ENCODE results near the gene TCTN1.

DNA sequence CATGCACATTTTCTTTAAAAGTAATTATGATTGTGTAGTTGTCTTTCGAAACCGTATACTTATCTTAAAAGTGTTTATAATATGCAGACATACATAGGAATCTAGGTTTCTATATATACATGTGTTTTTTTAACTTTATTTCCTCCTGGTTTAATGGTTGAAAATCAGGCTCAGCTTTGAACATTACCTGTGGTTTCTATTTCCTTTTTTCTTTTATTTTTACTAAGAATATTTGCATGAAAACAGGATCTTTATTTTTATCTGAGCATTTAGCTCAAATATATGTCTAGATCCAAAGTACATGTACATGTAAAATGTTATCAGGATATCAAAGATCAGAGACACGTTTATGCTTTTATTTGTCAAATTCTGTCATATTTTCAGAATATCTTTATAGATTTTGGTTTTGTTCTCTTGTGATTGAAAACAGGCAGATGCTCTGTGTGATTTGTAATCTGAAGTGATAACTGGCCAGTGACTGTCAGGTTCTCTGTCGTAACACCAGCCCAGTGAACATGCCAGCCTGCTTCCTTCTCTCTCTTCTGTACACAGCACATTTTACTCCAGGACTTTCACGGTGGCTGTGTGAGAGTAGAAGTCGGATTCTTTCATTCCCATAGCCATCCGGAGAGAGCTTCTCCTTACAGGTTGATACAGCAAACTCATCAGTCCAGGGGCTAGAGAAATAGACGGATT lies 13.7 kb downstream of the TCTN1 start:
- TF ChIP-seq, protein P1, sequence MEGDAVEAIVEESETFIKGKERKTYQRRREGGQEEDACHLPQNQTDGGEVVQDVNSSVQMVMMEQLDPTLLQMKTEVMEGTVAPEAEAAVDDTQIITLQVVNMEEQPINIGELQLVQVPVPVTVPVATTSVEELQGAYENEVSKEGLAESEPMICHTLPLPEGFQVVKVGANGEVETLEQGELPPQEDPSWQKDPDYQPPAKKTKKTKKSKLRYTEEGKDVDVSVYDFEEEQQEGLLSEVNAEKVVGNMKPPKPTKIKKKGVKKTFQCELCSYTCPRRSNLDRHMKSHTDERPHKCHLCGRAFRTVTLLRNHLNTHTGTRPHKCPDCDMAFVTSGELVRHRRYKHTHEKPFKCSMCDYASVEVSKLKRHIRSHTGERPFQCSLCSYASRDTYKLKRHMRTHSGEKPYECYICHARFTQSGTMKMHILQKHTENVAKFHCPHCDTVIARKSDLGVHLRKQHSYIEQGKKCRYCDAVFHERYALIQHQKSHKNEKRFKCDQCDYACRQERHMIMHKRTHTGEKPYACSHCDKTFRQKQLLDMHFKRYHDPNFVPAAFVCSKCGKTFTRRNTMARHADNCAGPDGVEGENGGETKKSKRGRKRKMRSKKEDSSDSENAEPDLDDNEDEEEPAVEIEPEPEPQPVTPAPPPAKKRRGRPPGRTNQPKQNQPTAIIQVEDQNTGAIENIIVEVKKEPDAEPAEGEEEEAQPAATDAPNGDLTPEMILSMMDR (IDR thresholded peaks at IDR 0.05; ENCODE audit: low read length): no peak
- TF ChIP-seq EZH2 (IDR thresholded peaks at IDR 0.05; ENCODE audit: borderline replicate concordance, low read length): no peak
